ENCODE data around the gene ASXL1. TPM values are rescaled to one million over a fixed set of nuclear protein-coding genes. Genes with fewer than 3 reads are reported as not detected.
A peak's percentile ranks its signal among the peaks of the same experiment; 100 is the strongest.
"Not testable (repeated sequence)": the region's sequence is repeated elsewhere in the genome, so short reads cannot be mapped to it uniquely, and the experiment has no call there.

The ASXL1 gene
- polyA plus RNA-seq, 3 donors from 2014 or later, result 2.9 to 11.0 (median 5.3) TPM

- Mint-ChIP-seq H3K4me3 (no peak overlapping the region), H3K36me3 (no peaks in the 10 kb centered on the region), H3K27me3 (ENCODE audit: low read depth in 3 of 3) (peaks cover 0 to 3% (median 2%) of the 10 kb centered on the region in 3 donors), H3K4me1 (peaks cover 27 to 37% of the 10 kb centered on the region in 2 donors), H3K9me3 (no peaks in the 10 kb centered on the region), H3K27ac (no peak overlapping the region)
- DNase-seq, result no peak
These were observed 24.2 kb downstream of the ASXL1 start for GRCh38 chr20:32382102-32382950.

GRCh38 chr20:32383441-32383840, 25.3 kb downstream of the ASXL1 start:
- DNase-seq; H3K36me3 Mint-ChIP-seq; H3K27me3 Mint-ChIP-seq (ENCODE audit: low read depth in 3 of 3); H3K4me3 Mint-ChIP-seq; H3K9me3 Mint-ChIP-seq: not testable (repeated sequence)
- Mint-ChIP-seq H3K27ac (peak overlapping the region in 1 of 6 donors; percentile 53), H3K4me1 (peaks cover 31 to 46% of the 10 kb centered on the region in 2 donors)

GRCh38 chr20:32385541-32385940, 27.4 kb downstream of the ASXL1 start:
- peaks cover 31 to 46% of the 10 kb centered on the region in 2 donors for H3K4me1 Mint-ChIP-seq
- H3K27me3 Mint-ChIP-seq (ENCODE audit: low read depth in 3 of 3), result peaks cover 0 to 2% (median 0%) of the 10 kb centered on the region in 3 donors
- peak overlapping the region in 4 of 6 donors; percentile 9 to 74 (median 66) for H3K27ac Mint-ChIP-seq
- no peaks in the 10 kb centered on the region for H3K36me3 Mint-ChIP-seq
- DNase-seq, result no peak
- H3K4me3 Mint-ChIP-seq, result no peak overlapping the region
- H3K9me3 Mint-ChIP-seq, result no peaks in the 10 kb centered on the region

DNA sequence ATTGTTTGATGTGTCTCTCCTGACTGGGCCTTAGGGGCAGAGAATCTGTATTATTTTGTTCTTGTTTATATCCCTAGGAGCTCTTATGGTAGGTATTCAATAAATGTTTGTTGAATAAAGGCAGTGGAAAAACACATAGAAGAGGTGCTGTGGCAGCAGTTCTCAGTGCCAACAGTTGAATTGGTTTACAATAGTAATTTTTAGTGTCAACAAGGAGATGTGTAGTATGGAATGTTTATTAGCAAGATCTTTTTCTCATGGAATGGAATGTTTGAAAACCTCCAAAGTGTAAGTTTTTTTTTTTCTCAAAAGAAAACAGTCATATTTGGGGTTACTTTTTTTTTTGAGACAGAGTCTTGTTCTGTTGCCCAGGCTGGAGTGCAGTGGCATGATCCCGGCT, 28.0 kb downstream of the ASXL1 start:
- no peak overlapping the region for H3K4me3 Mint-ChIP-seq

DNA sequence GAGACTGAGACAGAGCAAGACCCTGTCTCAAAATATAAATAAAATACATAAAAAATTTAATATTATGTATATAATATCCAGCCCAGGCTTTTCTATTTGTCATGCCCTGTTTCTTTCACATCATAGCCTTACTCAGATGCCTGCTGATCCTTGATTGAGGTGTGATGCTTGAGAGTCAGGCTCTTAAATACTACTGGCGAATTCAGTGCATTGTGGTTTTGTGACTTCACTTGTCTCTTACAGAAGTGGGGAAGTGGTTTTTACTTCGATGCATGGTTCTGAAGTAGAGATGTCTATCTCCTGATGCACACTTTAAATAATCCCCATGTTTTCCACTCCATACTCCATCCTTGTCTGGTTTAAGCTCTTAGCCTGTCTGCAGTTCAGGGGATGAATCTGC, 29.1 kb downstream of the ASXL1 start:
- H3K27ac Mint-ChIP-seq, result peak overlapping the region in 5 of 6 donors; percentile 34 to 79 (median 71)
- DNase-seq, result peak; percentile 35 to 55 (median 42)
- H3K9me3 Mint-ChIP-seq, result no peaks in the 10 kb centered on the region
- peaks cover 0 to 2% (median 0%) of the 10 kb centered on the region in 3 donors for H3K27me3 Mint-ChIP-seq (ENCODE audit: low read depth in 3 of 3)
- peaks cover 3 to 4% (median 4%) of the 10 kb centered on the region in 3 donors for H3K36me3 Mint-ChIP-seq
- peaks cover 31 to 52% of the 10 kb centered on the region in 2 donors for H3K4me1 Mint-ChIP-seq
- H3K4me3 Mint-ChIP-seq, result peak overlapping the region in 3 of 5 donors; percentile 7 to 34 (median 21)

More for the DNA sequence above, 28.0 kb downstream of the ASXL1 start:
- no peak for DNase-seq
- H3K27ac Mint-ChIP-seq, result peak overlapping the region in 5 of 6 donors; percentile 9 to 74 (median 62)
- no peaks in the 10 kb centered on the region for H3K9me3 Mint-ChIP-seq
- peaks cover 0 to 2% (median 0%) of the 10 kb centered on the region in 3 donors for H3K27me3 Mint-ChIP-seq (ENCODE audit: low read depth in 3 of 3)
- H3K36me3 Mint-ChIP-seq, result peaks cover 0 to 1% (median 0%) of the 10 kb centered on the region in 3 donors
- H3K4me1 Mint-ChIP-seq, result peaks cover 31 to 48% of the 10 kb centered on the region in 2 donors

DNA sequence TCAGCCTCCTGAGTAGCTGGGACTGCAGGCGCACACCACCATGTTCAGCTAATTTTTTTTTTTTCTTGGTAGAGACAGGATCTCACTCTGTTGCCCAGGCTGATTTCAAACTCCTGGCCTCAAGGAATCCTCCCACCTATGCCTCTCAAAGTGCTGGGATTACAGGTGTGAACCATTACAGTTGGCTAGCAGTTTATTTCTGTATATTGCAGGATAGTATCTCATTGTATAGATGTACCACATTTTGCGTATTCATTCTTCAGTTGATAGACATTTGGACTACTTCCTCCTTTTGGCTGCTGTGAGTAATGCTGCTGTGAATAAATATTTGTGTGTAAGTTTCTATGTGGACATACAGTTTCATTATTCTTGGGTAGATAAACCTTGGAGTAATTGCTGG, 32.9 kb downstream of the ASXL1 start:
- DNase-seq, result no peak
- Mint-ChIP-seq H3K9me3 (no peaks in the 10 kb centered on the region), H3K27ac (no peak overlapping the region), H3K4me3 (no peak overlapping the region), H3K4me1 (peaks cover 17 to 45% of the 10 kb centered on the region in 2 donors), H3K36me3 (peaks cover 4 to 12% (median 10%) of the 10 kb centered on the region in 3 donors), H3K27me3 (ENCODE audit: low read depth in 3 of 3) (no peaks in the 10 kb centered on the region)

- H3K27me3 Mint-ChIP-seq (ENCODE audit: low read depth in 3 of 3), result no peaks in the 10 kb centered on the region
- H3K4me1 Mint-ChIP-seq, result peaks cover 12 to 42% of the 10 kb centered on the region in 2 donors
- no peak overlapping the region for H3K4me3 Mint-ChIP-seq
- H3K36me3 Mint-ChIP-seq, result peaks cover 4 to 12% (median 10%) of the 10 kb centered on the region in 3 donors
- no peak for DNase-seq
- peak overlapping the region in 1 of 6 donors; percentile 62 for H3K27ac Mint-ChIP-seq
- no peaks in the 10 kb centered on the region for H3K9me3 Mint-ChIP-seq
These were observed 36.9 kb downstream of the ASXL1 start for GRCh38 chr20:32395066-32395465.

DNA sequence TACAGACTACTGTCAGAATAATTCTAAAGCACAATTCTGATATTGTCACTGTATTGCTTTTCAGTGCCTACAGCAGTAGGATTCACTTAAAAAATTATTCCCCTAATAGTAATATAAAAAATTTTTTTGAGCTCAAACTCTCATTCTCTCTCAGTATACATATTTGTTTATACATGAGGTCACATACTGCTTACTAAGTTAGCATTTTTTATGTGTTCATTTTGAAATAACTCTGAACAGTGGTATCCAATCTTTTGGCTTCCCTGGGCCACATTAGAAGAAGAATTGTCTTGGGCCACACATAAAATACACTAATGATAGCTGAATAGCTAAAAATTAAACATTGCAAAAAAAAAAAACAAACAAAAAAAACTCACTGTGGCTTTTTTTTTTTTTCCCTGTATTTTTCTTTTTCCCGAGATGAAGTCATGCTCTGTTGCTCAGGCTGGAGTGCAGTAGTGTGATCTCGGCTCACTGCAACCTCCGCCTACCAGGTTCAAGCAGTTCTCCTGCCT, 38.6 kb downstream of the ASXL1 start:
- Mint-ChIP-seq H3K36me3 (peaks cover 0 to 17% (median 9%) of the 10 kb centered on the region in 3 donors), H3K27me3 (ENCODE audit: low read depth in 3 of 3) (peaks cover 0 to 2% (median 1%) of the 10 kb centered on the region in 3 donors), H3K4me3 (no peak overlapping the region), H3K9me3 (no peaks in the 10 kb centered on the region), H3K4me1 (peaks cover 19 to 49% of the 10 kb centered on the region in 2 donors), H3K27ac (no peak overlapping the region)
- no peak for DNase-seq

- peaks cover 0 to 2% (median 1%) of the 10 kb centered on the region in 3 donors for H3K27me3 Mint-ChIP-seq (ENCODE audit: low read depth in 3 of 3)
- DNase-seq, result no peak
- H3K4me3 Mint-ChIP-seq, result no peak overlapping the region
- H3K9me3 Mint-ChIP-seq, result no peaks in the 10 kb centered on the region
- H3K4me1 Mint-ChIP-seq, result peaks cover 20 to 48% of the 10 kb centered on the region in 2 donors
- H3K36me3 Mint-ChIP-seq, result peaks cover 0 to 15% (median 8%) of the 10 kb centered on the region in 3 donors
- no peak overlapping the region for H3K27ac Mint-ChIP-seq
These were observed 39.5 kb downstream of the ASXL1 start for GRCh38 chr20:32397567-32398084.

- peaks cover 0 to 9% (median 1%) of the 10 kb centered on the region in 3 donors for H3K36me3 Mint-ChIP-seq
- no peak overlapping the region for H3K4me3 Mint-ChIP-seq
- DNase-seq, result no peak
- H3K4me1 Mint-ChIP-seq, result peaks cover 18 to 44% of the 10 kb centered on the region in 2 donors
- peak overlapping the region in 3 of 6 donors; percentile 12 to 38 (median 30) for H3K27ac Mint-ChIP-seq
- peaks cover 0 to 2% (median 1%) of the 10 kb centered on the region in 3 donors for H3K27me3 Mint-ChIP-seq (ENCODE audit: low read depth in 3 of 3)
- no peaks in the 10 kb centered on the region for H3K9me3 Mint-ChIP-seq
These were observed 42.3 kb downstream of the ASXL1 start for GRCh38 chr20:32400476-32400875.

- Mint-ChIP-seq H3K9me3 (no peaks in the 10 kb centered on the region), H3K36me3 (peaks cover 0 to 7% (median 3%) of the 10 kb centered on the region in 3 donors), H3K27me3 (ENCODE audit: low read depth in 3 of 3) (peaks cover 0 to 2% (median 1%) of the 10 kb centered on the region in 3 donors), H3K4me3 (no peak overlapping the region), H3K27ac (peak overlapping the region in 1 of 6 donors; percentile 23), H3K4me1 (peaks cover 37 to 53% of the 10 kb centered on the region in 2 donors)
- no peak for DNase-seq
These were observed 45.9 kb downstream of the ASXL1 start for GRCh38 chr20:32404017-32404416.

GRCh38 chr20:32406701-32407100, 48.6 kb downstream of the ASXL1 start:
- Mint-ChIP-seq H3K4me3 (peak overlapping the region in 1 of 5 donors; percentile 74), H3K27ac (peak overlapping the region in 5 of 6 donors; percentile 13 to 79 (median 51)), H3K27me3 (ENCODE audit: low read depth in 3 of 3) (no peaks in the 10 kb centered on the region), H3K9me3 (no peaks in the 10 kb centered on the region), H3K36me3 (peaks cover 0 to 3% (median 0%) of the 10 kb centered on the region in 3 donors), H3K4me1 (peaks cover 26 to 33% of the 10 kb centered on the region in 2 donors)
- DNase-seq, result no peak

- not testable (repeated sequence) for H3K9me3 Mint-ChIP-seq; H3K27me3 Mint-ChIP-seq (ENCODE audit: low read depth in 3 of 3); H3K36me3 Mint-ChIP-seq
- peak; percentile 44 to 49 (median 49) for DNase-seq
- peak overlapping the region; percentile 28 to 90 (median 74) for H3K27ac Mint-ChIP-seq
- H3K4me3 Mint-ChIP-seq, result peak overlapping the region; percentile 47 to 78 (median 64)
- H3K4me1 Mint-ChIP-seq, result peaks cover 30 to 38% of the 10 kb centered on the region in 2 donors
These were observed 49.1 kb downstream of the ASXL1 start for GRCh38 chr20:32407131-32407750.
